T-helper 1 cell treated with Interleukin-12 subunit alpha and Interleukin-12 subunit beta and Interleukin-4 antibody, amounts not matched to agents 30 μg/mL and 1 μg/mL, for 36 hours (primary cell): ENCODE results near the gene CACNA1G.

ENCODE experiments used
- H3K27ac Mint-ChIP-seq: one replicate; pipeline ENCODE4 v1.8.0; 2021; ENCODE audit warnings: mild to moderate bottlenecking, mixed read lengths
- H3K27me3 Mint-ChIP-seq: one replicate; pipeline ENCODE4 v1.8.0; 2021; ENCODE audit warnings: low read depth, mixed read lengths
- H3K36me3 Mint-ChIP-seq: one replicate; pipeline ENCODE4 v1.8.0; 2021; ENCODE audit warnings: low read depth, mixed read lengths
- H3K4me1 Mint-ChIP-seq: one replicate; pipeline ENCODE4 v1.8.0; 2021; ENCODE audit warnings: low read depth, mixed read lengths
- H3K4me3 Mint-ChIP-seq: one replicate; pipeline ENCODE4 v1.8.0; 2021; ENCODE audit warnings: mild to moderate bottlenecking, moderate library complexity, mixed read lengths
- H3K9me3 Mint-ChIP-seq: one replicate; pipeline ENCODE4 v1.8.0; 2021; ENCODE audit warnings: mixed read lengths

The CACNA1G gene

GRCh38 chr17:50635732-50635981, 75.1 kb downstream of the CACNA1G start:
- H3K4me3 Mint-ChIP-seq, result no peak overlapping the region
- no peak overlapping the region for H3K27ac Mint-ChIP-seq
- H3K9me3 Mint-ChIP-seq, result no peaks in the 10 kb centered on the region
- H3K4me1 Mint-ChIP-seq, result no peaks in the 10 kb centered on the region
- H3K27me3 Mint-ChIP-seq, result peaks cover 73% of the 10 kb centered on the region
- H3K36me3 Mint-ChIP-seq, result no peaks in the 10 kb centered on the region

DNA sequence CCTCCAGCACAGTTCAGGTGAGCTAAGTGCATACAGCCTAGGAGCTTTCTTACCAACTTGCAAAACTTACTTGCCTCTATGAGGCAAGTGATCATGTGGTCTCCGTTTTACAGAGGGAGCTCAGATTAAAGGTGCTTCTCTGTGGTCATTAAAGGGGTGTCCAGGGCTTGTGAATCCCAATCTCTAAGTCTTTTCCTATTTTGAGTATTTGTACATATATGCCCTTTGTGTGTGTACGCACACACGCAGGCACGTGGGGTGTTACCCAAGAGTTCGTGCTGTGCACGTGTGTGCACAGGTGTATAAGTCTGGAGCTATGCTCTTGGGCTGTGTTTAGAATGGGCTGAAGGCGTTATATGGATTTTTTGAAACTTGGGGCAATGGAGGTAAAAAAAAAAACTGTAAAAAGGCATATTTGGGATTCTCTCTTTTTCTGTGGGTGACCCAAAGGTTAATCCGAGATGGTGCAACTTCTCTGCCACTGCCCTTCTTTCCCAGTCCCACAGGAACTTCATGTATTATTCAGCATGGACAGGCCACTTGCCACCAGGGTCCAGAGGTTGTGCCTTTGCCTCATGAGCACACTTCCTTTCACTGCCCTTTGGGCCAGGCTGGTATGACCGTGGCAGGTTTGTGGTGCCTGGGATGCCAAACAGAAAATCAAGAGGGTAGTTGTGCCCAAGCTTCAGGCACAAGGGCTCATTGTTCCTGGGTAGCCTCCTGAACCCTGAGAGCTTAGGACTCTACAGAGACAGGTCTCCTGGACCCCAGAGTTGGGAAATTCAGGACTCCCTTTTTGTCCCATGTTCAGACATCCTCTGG, 75.7 kb downstream of the CACNA1G start:
- Mint-ChIP-seq H3K4me3 (no peak overlapping the region), H3K4me1 (no peaks in the 10 kb centered on the region), H3K36me3 (no peaks in the 10 kb centered on the region), H3K9me3 (no peaks in the 10 kb centered on the region), H3K27ac (no peak overlapping the region), H3K27me3 (peaks cover 72% of the 10 kb centered on the region)

DNA sequence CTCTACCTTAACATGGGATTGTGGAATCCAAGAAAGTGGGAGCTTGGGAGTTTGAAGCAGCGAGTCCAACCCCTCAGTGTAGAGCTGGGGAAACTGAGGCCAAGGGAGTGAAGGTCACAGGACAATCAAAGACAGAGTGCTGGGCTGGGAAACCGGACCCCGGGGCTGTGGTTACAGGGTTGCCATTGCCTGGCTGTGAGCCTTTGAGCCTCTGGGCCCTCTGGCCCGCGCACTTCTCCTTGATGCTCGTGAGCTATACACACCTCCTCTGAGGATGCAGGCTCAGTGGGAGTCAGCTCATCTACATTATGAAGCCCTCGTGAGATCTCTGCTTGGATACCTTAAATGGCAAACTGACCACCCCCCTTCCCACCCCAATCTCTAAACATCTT, 76.3 kb downstream of the CACNA1G start:
- Mint-ChIP-seq H3K36me3 (no peaks in the 10 kb centered on the region), H3K4me3 (no peak overlapping the region), H3K27me3 (peaks cover 66% of the 10 kb centered on the region), H3K4me1 (no peaks in the 10 kb centered on the region), H3K27ac (no peak overlapping the region), H3K9me3 (no peaks in the 10 kb centered on the region)

DNA sequence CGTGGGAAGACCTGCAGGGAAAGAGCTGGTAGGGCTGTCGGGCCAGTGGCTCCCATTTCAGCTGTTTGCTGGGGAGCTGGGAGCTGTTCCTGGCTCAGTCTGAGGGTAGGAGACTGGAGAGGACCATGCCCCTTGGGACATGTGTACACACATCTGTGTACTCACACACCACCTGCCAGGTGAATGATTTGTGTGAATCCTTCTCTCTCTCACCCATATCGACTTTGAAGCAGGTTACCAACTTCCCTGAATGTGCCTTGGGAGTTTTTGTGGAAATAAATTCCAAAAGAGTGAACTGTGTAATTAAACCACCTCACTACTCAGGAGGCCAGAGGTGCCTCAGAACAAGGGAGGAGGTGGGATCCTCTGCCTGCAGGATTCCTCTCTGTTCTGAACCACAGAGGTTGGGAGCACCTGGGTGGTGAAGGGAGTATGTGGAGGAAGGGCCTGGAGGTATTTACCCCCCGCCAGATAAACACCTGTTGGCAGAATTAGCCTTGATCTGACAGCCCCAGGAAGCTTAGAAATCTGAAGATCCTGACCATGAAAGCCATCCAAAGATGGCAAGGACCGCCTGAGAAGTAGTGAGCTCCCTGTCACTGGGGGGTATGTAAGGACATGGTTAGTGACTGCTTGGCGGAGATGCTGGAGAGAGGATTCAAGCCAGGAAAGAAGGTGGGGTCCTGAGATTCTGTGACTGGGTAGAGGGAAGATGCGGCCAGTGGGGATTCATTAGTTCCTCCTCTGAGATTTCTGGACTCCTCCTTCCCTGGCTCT, 77.5 kb downstream of the CACNA1G start:
- Mint-ChIP-seq H3K36me3 (no peaks in the 10 kb centered on the region), H3K27ac (no peak overlapping the region), H3K9me3 (no peaks in the 10 kb centered on the region), H3K27me3 (peaks cover 56% of the 10 kb centered on the region), H3K4me1 (no peaks in the 10 kb centered on the region), H3K4me3 (no peak overlapping the region)

GRCh38 chr17:50638606-50638965, 78.1 kb downstream of the CACNA1G start:
- Mint-ChIP-seq H3K27me3 (peaks cover 50% of the 10 kb centered on the region), H3K4me3 (no peak overlapping the region), H3K27ac (no peak overlapping the region)

DNA sequence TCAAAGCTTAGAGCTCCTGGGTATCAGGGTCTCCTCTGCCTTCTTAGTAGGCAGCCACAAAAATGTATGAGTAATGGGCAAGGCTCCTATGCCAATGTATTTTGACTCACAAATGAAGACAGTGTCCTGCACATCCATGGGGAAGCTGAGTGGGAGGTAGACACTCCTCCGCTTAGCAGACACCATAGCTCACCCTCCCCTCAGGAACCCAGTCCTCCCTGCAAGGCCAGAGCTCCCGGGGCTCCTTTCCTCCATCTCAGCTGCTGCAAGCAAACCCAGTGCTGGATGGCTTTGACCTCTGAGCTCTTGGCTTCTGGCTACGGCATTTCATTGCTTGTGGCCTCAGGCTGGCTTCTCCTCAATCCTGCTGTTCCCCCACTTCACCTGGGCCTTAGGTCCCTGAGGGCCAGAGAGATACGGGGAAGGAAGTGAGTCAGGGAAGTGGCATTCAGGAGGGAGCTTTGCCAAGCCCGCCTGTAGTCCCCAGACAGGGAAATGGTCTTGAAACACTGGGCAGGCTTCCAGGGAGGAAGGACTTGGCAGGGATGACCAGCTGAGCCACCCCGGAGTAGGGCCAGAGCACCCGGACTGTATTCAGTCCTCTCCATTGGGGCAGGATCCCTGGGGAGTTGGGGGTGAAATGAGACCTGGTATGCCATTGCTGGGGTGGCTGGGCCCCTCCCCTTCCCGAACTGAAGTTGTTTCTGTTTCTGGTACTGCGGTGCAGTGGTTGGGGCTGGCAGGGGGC, 78.6 kb downstream of the CACNA1G start:
- Mint-ChIP-seq H3K4me3 (no peak overlapping the region), H3K9me3 (no peaks in the 10 kb centered on the region), H3K27ac (no peak overlapping the region), H3K36me3 (no peaks in the 10 kb centered on the region), H3K27me3 (peaks cover 45% of the 10 kb centered on the region), H3K4me1 (no peaks in the 10 kb centered on the region)

More at GRCh38 chr17:50638606-50638965, 78.1 kb downstream of the CACNA1G start:
- H3K4me1 Mint-ChIP-seq, result no peaks in the 10 kb centered on the region
- no peaks in the 10 kb centered on the region for H3K9me3 Mint-ChIP-seq
- H3K36me3 Mint-ChIP-seq, result no peaks in the 10 kb centered on the region

DNA sequence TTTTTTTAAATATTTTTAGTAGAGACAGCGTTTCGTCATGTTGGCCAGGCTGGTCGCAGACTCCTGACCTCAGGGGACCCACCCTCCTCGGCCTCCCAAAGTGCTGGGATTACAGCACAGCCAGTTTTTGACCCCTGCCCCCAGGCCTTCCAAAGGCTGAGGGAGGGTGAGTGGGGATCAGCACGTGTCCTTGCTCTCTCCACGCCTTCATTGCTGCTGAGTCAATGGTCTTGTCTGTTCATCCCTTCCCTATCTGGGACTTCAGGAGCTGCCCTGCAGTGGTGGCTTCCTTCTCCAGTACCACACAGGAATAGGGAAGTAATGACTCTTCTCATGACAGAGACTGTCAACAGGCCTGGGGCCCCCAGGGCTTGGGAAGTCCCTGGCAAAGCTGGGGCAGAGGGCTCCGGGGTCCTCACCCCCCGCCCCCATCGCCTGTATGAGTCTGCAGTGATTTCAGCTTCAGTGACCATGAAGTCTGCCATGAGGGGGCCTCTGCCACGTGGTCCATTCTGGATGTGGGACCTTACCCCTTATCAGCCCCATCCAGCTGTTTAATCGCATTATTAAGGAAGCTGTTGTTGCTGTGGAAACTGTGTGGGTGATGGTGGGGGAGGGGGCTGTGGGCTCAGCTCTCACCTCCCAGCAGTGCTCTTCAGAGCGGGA, 80.3 kb downstream of the CACNA1G start:
- Mint-ChIP-seq H3K4me3 (no peak overlapping the region), H3K36me3 (no peaks in the 10 kb centered on the region), H3K9me3 (no peaks in the 10 kb centered on the region), H3K4me1 (no peaks in the 10 kb centered on the region), H3K27ac (no peak overlapping the region), H3K27me3 (peaks cover 34% of the 10 kb centered on the region)

- no peaks in the 10 kb centered on the region for H3K36me3 Mint-ChIP-seq
- H3K4me3 Mint-ChIP-seq, result no peak overlapping the region
- no peaks in the 10 kb centered on the region for H3K4me1 Mint-ChIP-seq
- no peak overlapping the region for H3K27ac Mint-ChIP-seq
- peaks cover 32% of the 10 kb centered on the region for H3K27me3 Mint-ChIP-seq
- no peaks in the 10 kb centered on the region for H3K9me3 Mint-ChIP-seq
Measured at GRCh38 chr17:50641357-50641756, 80.8 kb downstream of the CACNA1G start.

GRCh38 chr17:50642071-50642721, 81.7 kb downstream of the CACNA1G start:
- H3K27me3 Mint-ChIP-seq, result peaks cover 26% of the 10 kb centered on the region
- H3K27ac Mint-ChIP-seq, result no peak overlapping the region
- H3K36me3 Mint-ChIP-seq, result no peaks in the 10 kb centered on the region
- no peaks in the 10 kb centered on the region for H3K4me1 Mint-ChIP-seq
- H3K4me3 Mint-ChIP-seq, result no peak overlapping the region
- H3K9me3 Mint-ChIP-seq, result no peaks in the 10 kb centered on the region

GRCh38 chr17:50642722-50643656, 82.5 kb downstream of the CACNA1G start:
- H3K27ac Mint-ChIP-seq, result no peak overlapping the region
- no peak overlapping the region for H3K4me3 Mint-ChIP-seq
- H3K36me3 Mint-ChIP-seq, result no peaks in the 10 kb centered on the region
- peaks cover 23% of the 10 kb centered on the region for H3K27me3 Mint-ChIP-seq
- H3K9me3 Mint-ChIP-seq, result no peaks in the 10 kb centered on the region
- no peaks in the 10 kb centered on the region for H3K4me1 Mint-ChIP-seq

- no peak overlapping the region for H3K27ac Mint-ChIP-seq
- H3K9me3 Mint-ChIP-seq, result no peaks in the 10 kb centered on the region
- peaks cover 26% of the 10 kb centered on the region for H3K27me3 Mint-ChIP-seq
Measured at GRCh38 chr17:50645748-50646682, 85.5 kb downstream of the CACNA1G start.

GRCh38 chr17:50647187-50647586, 86.7 kb downstream of the CACNA1G start:
- Mint-ChIP-seq H3K4me3 (no peak overlapping the region), H3K27ac (no peak overlapping the region), H3K4me1 (no peaks in the 10 kb centered on the region), H3K27me3 (peaks cover 30% of the 10 kb centered on the region), H3K9me3 (no peaks in the 10 kb centered on the region), H3K36me3 (no peaks in the 10 kb centered on the region)

More at GRCh38 chr17:50645748-50646682, 85.5 kb downstream of the CACNA1G start:
- Mint-ChIP-seq H3K36me3 (no peaks in the 10 kb centered on the region), H3K4me1 (no peaks in the 10 kb centered on the region), H3K4me3 (no peak overlapping the region)
